GM12874 (cell line): ENCODE measurements around the gene MTIF3.

Experiments
- TF ChIP-seq, protein P1 (sequence below): IDR thresholded peaks from 2 replicates; pipeline ENCODE4 v1.5.1; 2011; ENCODE audit warnings: low read depth, mild to moderate bottlenecking, control low read depth, low read length, moderate library complexity; ENCODE audit not compliant: insufficient read depth

Gene MTIF3

DNA sequence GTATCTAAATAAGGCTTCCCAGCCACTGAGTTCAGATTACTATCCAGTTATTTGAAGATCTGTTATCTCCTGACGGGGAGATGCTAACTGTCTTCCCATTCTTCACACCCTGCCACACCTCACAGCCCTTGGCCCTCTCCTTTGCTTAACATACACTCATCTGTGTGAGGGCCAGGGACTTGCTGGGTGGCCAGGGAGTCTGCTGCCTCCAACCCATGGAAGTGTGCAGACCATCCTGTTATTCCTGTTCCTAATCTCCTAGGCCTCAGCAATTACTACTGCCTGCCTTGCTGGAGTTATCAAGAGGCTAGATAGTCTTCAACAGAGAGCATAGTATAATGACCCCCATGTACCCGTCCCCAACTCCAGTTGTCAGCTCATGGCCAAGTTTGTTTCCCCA, 62.1 kb downstream of the MTIF3 start:
- TF ChIP-seq, protein P1, sequence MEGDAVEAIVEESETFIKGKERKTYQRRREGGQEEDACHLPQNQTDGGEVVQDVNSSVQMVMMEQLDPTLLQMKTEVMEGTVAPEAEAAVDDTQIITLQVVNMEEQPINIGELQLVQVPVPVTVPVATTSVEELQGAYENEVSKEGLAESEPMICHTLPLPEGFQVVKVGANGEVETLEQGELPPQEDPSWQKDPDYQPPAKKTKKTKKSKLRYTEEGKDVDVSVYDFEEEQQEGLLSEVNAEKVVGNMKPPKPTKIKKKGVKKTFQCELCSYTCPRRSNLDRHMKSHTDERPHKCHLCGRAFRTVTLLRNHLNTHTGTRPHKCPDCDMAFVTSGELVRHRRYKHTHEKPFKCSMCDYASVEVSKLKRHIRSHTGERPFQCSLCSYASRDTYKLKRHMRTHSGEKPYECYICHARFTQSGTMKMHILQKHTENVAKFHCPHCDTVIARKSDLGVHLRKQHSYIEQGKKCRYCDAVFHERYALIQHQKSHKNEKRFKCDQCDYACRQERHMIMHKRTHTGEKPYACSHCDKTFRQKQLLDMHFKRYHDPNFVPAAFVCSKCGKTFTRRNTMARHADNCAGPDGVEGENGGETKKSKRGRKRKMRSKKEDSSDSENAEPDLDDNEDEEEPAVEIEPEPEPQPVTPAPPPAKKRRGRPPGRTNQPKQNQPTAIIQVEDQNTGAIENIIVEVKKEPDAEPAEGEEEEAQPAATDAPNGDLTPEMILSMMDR, result no peak
